SK-N-SH (cell line): ENCODE measurements around the gene PDLIM5. TPM values are rescaled to one million over a fixed set of nuclear protein-coding genes. Genes with fewer than 3 reads are reported as not detected.

Experiments used
- CTCF ChIA-PET: fragments of 300-600, 350-600 bp; formaldehyde crosslinking; extraction: SDS; loops from one replicate; lab custom pipeline; 2021; lab: Yijun Ruan, JAX
- POLR2A ChIA-PET: fragments of 350-600 bp; sonication (Branson Sonifier 250); formaldehyde crosslinking; extraction: SDS; loops from one replicate; lab custom pipeline; 2020; ENCODE audit warnings: antibody characterized with exemption, inconsistent platforms; lab: Yijun Ruan, JAX
- DNase-seq: peaks from one replicate; pipeline ENCODE4 v3.0.0; 2012
- H2AFZ ChIP-seq: fragments of 200-600 bp; sonication (generic); 2 replicates; pipeline ENCODE4 v1.8.1; 2016; ENCODE audit warnings: antibody characterized with exemption, mild to moderate bottlenecking, low read depth
- H3F3A ChIP-seq: fragments of 200-600 bp; sonication (generic); replicated peaks from 2 replicates; pipeline ENCODE3; 2016; ENCODE audit warnings: antibody characterized with exemption, mild to moderate bottlenecking; ENCODE audit not compliant: insufficient read depth
- H3K27ac ChIP-seq, 2 experiments: fragments of 200-500 bp in 1 of 2; fragments of 200-600 bp in 1 of 2; sonication (Bioruptor generic) in 1 of 2; sonication (generic), shearing (Covaris generic) in 1 of 2; 2 replicates each; pipeline versions ENCODE4 v1.5.1 to v1.6.1; 2014 to 2016; ENCODE audit warnings: low read depth in 2 of 2, inconsistent platforms in 1 of 2, low read length in 1 of 2, mild to moderate bottlenecking in 1 of 2, mixed read lengths in 1 of 2
- H3K27me3 ChIP-seq: fragments of 200-600 bp; sonication (generic), shearing (Covaris generic); 2 replicates; pipeline ENCODE4 v1.6.1; 2016; ENCODE audit warnings: mixed run types; ENCODE audit not compliant: insufficient read depth
- H3K36me3 ChIP-seq, 2 experiments: fragments of 200-500 bp in 1 of 2; fragments of 200-600 bp in 1 of 2; sonication (Bioruptor generic) in 1 of 2; sonication (generic) in 1 of 2; replicated peaks in 1 of 2; 2 replicates each; pipeline versions ENCODE3 to v1.5.1; 2014 to 2016; ENCODE audit warnings: low read length in 1 of 2, mild to moderate bottlenecking in 1 of 2; ENCODE audit not compliant: insufficient read depth in 2 of 2, control insufficient read depth in 1 of 2
- H3K4me1 ChIP-seq, 2 experiments: fragments of 200-500 bp in 1 of 2; fragments of 200-600 bp in 1 of 2; sonication (Bioruptor generic) in 1 of 2; sonication (generic), shearing (Covaris generic) in 1 of 2; 2 replicates each; pipeline versions ENCODE4 v1.5.1 to v1.6.1; 2014 to 2016; ENCODE audit warnings: low read depth in 1 of 2, low read length in 1 of 2, mixed run types in 1 of 2; ENCODE audit not compliant: insufficient read depth in 2 of 2, control insufficient read depth in 1 of 2
- H3K4me2 ChIP-seq: fragments of 200-600 bp; sonication (generic), shearing (Covaris generic); 2 replicates; pipeline ENCODE4 v1.6.1; 2017; ENCODE audit warnings: mixed run types
- H3K4me3 ChIP-seq, 2 experiments: fragments of 200-500 bp in 1 of 2; fragments of 200-600 bp in 1 of 2; sonication (Bioruptor generic) in 1 of 2; sonication (generic), shearing (Covaris generic) in 1 of 2; 2 replicates each; pipeline versions ENCODE4 v1.5.1 to v1.8.1; 2014 to 2016; ENCODE audit warnings: low read depth in 2 of 2, inconsistent platforms in 1 of 2, low read length in 1 of 2, mild to moderate bottlenecking in 1 of 2, mixed read lengths in 1 of 2, moderate library complexity in 1 of 2
- H3K79me2 ChIP-seq: fragments of 200-600 bp; sonication (generic); 2 replicates; pipeline ENCODE4 v1.8.1; 2017; ENCODE audit warnings: mild to moderate bottlenecking; ENCODE audit not compliant: insufficient read depth
- H3K9ac ChIP-seq: fragments of 200-600 bp; sonication (generic); 2 replicates; pipeline ENCODE4 v1.6.1; 2017; ENCODE audit warnings: mixed run types
- H3K9me2 ChIP-seq: fragments of 200-600 bp; sonication (generic); 2 replicates; pipeline ENCODE4 v1.6.1; 2017; ENCODE audit warnings: mixed run types
- H3K9me3 ChIP-seq: fragments of 200-600 bp; sonication (generic); 2 replicates; pipeline ENCODE4 v1.6.1; 2017; ENCODE audit warnings: mixed run types, mild to moderate bottlenecking, moderate library complexity
- H4K20me1 ChIP-seq: fragments of 200-600 bp; sonication (generic); 2 replicates; pipeline ENCODE4 v1.6.1; 2017; ENCODE audit warnings: mild to moderate bottlenecking, mixed run types; ENCODE audit not compliant: insufficient read depth
- CHD2 ChIP-seq: fragments of 150-350 bp; IDR thresholded peaks from 2 replicates; pipeline ENCODE4 v1.6.1; 2018; ENCODE audit warnings: low read length; ENCODE audit not compliant: partially characterized antibody
- ELF1 ChIP-seq: IDR thresholded peaks from 2 replicates; pipeline ENCODE4 v1.4.0; 2012
- FOSL2 ChIP-seq: IDR thresholded peaks from 2 replicates; pipeline ENCODE4 v1.4.0; 2012; ENCODE audit warnings: low read depth, mild to moderate bottlenecking, moderate library complexity, borderline replicate concordance
- FOXM1 ChIP-seq: IDR thresholded peaks from 2 replicates; pipeline ENCODE4 v1.4.0; 2012; ENCODE audit warnings: low read depth, mild to moderate bottlenecking
- MXI1 ChIP-seq: IDR thresholded peaks from 2 replicates; pipeline ENCODE4 v1.6.1; 2012; ENCODE audit warnings: mild to moderate bottlenecking, low read depth, low read length, improper control_type of control experiment
- RAD21 ChIP-seq: IDR thresholded peaks from 2 replicates; pipeline ENCODE4 v1.6.1; 2012; ENCODE audit warnings: mild to moderate bottlenecking, low read length
- RCOR1 ChIP-seq: fragments of 150-350 bp; IDR thresholded peaks from 2 replicates; pipeline ENCODE4 v1.6.1; 2017; ENCODE audit warnings: antibody characterized with exemption, low read length
- RXRA ChIP-seq: IDR thresholded peaks from 2 replicates; pipeline ENCODE4 v1.4.0; 2012; ENCODE audit warnings: low read depth, mild to moderate bottlenecking, borderline replicate concordance
- SMC3 ChIP-seq: IDR thresholded peaks from 2 replicates; pipeline ENCODE4 v1.6.1; 2012; ENCODE audit warnings: low read depth, low read length, improper control_type of control experiment
- TCF12 ChIP-seq: IDR thresholded peaks from 2 replicates; pipeline ENCODE4 v1.4.0; 2012
- WGBS: methylation state at CpG from one replicate; pipeline ENCODE4 v1.1.6; 2017; ENCODE audit warnings: low lambda C conversion rate; 5-methylcytosine and 5-hydroxymethylcytosine counted together
- polyA plus RNA-seq, 3 experiments: library from polyadenylated mRNA; depleted of rRNA; stranded (reverse); fragments of >200 nt; gene quantifications; 2 replicates each; pipeline ENCODE4 v1.2.3, GENCODE V29; 2012
- TF ChIP-seq, protein P1 (sequence below): fragments of 150-350 bp; IDR thresholded peaks from 2 replicates; pipeline ENCODE4 v1.6.1; 2017; ENCODE audit warnings: antibody characterized with exemption, low read length, low read depth, borderline replicate concordance
- TF ChIP-seq, protein P2 (sequence below): IDR thresholded peaks from 2 replicates; pipeline ENCODE4 v1.6.1; 2012; ENCODE audit warnings: mild to moderate bottlenecking, low read depth, low read length, moderate library complexity
- TF ChIP-seq, protein P3 (sequence below): fragments of 150-350 bp; IDR thresholded peaks from 2 replicates; pipeline ENCODE4 v1.6.1; 2016; ENCODE audit warnings: mild to moderate bottlenecking, low read depth, low read length
- TF ChIP-seq, protein P4 (sequence below): IDR thresholded peaks from 2 replicates; pipeline ENCODE4 v1.4.0; 2012; ENCODE audit warnings: low read depth, borderline replicate concordance

The PDLIM5 gene
- polyA plus RNA-seq, 1 of the 3 experiments (the other 2 are of a cell fraction), result 36.7 TPM

DNA sequence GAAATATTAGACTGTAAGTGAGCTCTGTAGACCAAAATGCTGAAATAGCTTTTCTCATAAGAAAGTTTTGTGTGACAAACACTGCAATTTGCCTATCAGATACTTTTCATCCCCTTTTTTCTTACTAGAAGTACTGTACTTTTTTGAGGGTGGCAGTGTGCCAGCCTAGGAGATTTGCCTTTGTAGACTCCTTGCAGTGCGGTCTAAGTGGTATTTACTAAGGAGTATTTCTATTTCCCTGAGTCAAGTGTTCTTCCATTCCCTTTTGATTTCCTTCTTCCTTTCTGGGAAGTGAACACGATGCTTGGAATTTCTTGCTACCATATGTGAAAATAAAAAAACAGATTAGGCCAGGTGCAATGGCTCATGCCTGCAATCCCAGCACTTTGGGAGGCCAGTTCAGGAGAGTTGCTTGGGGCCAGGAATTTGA lies 34.6 kb downstream of the PDLIM5 start:
- TF ChIP-seq RAD21, result no peak
- peak; percentile 11; the same call in 1 of the 2 replicates for TF ChIP-seq TCF12
- ChIA-PET CTCF (no interaction called here), POLR2A (no interaction called here)
- peaks cover 13% of the 10 kb centered on the region for H3F3A ChIP-seq
- H3K4me1 ChIP-seq, result peaks cover 0 to 13% of the 10 kb centered on the region in 2 experiments; a peak in 2 of 4 replicates
- no peak overlapping the region for H3K4me2 ChIP-seq
- no peak overlapping the region for H3K27ac ChIP-seq
- peaks cover 94% of the 10 kb centered on the region for H3K79me2 ChIP-seq
- no peak for DNase-seq
- 49% methylated on average over 2 of the region's 2 CpGs for WGBS
- H3K36me3 ChIP-seq, result peaks cover 0 to 21% of the 10 kb centered on the region in 2 experiments
- no peak overlapping the region for H3K9ac ChIP-seq
- H4K20me1 ChIP-seq, result no peaks in the 10 kb centered on the region
- H3K9me2 ChIP-seq, result no peaks in the 10 kb centered on the region
- H3K27me3 ChIP-seq, result no peaks in the 10 kb centered on the region
- H3K9me3 ChIP-seq, result no peaks in the 10 kb centered on the region
- no peak overlapping the region for H3K4me3 ChIP-seq
- H2AFZ ChIP-seq, result no peak overlapping the region

DNA sequence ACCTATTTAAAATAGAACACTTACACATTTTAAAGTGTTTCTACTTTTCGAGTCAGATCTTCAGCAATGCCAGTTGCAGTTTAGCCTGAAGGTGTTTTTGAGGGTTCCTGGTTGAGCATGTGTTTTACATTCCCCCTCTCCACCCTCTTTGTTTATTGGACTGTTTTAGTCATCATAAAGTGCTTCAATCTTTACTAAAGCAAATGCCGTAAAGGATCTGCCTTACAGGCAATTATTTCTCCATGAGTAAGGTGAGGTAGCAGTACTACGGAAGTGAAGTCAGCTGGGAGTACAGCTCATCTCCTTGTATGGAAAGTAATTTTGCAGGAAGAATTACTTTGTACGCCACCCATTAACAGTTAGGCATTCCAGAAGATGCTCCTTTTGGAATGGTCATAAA lies 36.9 kb downstream of the PDLIM5 start:
- Histone ChIP-seq H3K4me1 (peaks cover 0 to 8% of the 10 kb centered on the region in 2 experiments; a peak in 2 of 4 replicates), H3F3A (peaks cover 25% of the 10 kb centered on the region), H3K4me3 (no peak overlapping the region), H3K27ac (peak overlapping the region in 1 of 2 experiments; percentile 25; a peak in 1 of 4 replicates), H4K20me1 (no peaks in the 10 kb centered on the region), H3K9me3 (no peaks in the 10 kb centered on the region), H3K79me2 (peaks cover 93% of the 10 kb centered on the region), H3K4me2 (no peak overlapping the region), H2AFZ (no peak overlapping the region), H3K36me3 (peaks cover 0 to 13% of the 10 kb centered on the region in 2 experiments), H3K9me2 (no peaks in the 10 kb centered on the region), H3K9ac (no peak overlapping the region), H3K27me3 (no peaks in the 10 kb centered on the region)
- ChIA-PET CTCF (interaction anchor here (0.6 kb wide), 1 partner anchor 107 kb away, joined by 3 read pairs; no protein-coding TSS in a partner anchor), POLR2A (no interaction called here)
- 75% methylated on average over 4 of the region's 4 CpGs for WGBS
- TF ChIP-seq SMC3 (no peak), ELF1 (no peak), MXI1 (no peak), FOSL2 (no peak), TCF12 (no peak), RCOR1 (no peak), CHD2 (no peak), FOXM1 (no peak), RXRA (no peak)
- TF ChIP-seq, protein P1, sequence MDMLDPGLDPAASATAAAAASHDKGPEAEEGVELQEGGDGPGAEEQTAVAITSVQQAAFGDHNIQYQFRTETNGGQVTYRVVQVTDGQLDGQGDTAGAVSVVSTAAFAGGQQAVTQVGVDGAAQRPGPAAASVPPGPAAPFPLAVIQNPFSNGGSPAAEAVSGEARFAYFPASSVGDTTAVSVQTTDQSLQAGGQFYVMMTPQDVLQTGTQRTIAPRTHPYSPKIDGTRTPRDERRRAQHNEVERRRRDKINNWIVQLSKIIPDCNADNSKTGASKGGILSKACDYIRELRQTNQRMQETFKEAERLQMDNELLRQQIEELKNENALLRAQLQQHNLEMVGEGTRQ, result no peak
- TF ChIP-seq, protein P2, sequence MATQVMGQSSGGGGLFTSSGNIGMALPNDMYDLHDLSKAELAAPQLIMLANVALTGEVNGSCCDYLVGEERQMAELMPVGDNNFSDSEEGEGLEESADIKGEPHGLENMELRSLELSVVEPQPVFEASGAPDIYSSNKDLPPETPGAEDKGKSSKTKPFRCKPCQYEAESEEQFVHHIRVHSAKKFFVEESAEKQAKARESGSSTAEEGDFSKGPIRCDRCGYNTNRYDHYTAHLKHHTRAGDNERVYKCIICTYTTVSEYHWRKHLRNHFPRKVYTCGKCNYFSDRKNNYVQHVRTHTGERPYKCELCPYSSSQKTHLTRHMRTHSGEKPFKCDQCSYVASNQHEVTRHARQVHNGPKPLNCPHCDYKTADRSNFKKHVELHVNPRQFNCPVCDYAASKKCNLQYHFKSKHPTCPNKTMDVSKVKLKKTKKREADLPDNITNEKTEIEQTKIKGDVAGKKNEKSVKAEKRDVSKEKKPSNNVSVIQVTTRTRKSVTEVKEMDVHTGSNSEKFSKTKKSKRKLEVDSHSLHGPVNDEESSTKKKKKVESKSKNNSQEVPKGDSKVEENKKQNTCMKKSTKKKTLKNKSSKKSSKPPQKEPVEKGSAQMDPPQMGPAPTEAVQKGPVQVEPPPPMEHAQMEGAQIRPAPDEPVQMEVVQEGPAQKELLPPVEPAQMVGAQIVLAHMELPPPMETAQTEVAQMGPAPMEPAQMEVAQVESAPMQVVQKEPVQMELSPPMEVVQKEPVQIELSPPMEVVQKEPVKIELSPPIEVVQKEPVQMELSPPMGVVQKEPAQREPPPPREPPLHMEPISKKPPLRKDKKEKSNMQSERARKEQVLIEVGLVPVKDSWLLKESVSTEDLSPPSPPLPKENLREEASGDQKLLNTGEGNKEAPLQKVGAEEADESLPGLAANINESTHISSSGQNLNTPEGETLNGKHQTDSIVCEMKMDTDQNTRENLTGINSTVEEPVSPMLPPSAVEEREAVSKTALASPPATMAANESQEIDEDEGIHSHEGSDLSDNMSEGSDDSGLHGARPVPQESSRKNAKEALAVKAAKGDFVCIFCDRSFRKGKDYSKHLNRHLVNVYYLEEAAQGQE, result no peak
- TF ChIP-seq, protein P3, sequence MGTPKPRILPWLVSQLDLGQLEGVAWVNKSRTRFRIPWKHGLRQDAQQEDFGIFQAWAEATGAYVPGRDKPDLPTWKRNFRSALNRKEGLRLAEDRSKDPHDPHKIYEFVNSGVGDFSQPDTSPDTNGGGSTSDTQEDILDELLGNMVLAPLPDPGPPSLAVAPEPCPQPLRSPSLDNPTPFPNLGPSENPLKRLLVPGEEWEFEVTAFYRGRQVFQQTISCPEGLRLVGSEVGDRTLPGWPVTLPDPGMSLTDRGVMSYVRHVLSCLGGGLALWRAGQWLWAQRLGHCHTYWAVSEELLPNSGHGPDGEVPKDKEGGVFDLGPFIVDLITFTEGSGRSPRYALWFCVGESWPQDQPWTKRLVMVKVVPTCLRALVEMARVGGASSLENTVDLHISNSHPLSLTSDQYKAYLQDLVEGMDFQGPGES, result no peak
- TF ChIP-seq, protein P4, sequence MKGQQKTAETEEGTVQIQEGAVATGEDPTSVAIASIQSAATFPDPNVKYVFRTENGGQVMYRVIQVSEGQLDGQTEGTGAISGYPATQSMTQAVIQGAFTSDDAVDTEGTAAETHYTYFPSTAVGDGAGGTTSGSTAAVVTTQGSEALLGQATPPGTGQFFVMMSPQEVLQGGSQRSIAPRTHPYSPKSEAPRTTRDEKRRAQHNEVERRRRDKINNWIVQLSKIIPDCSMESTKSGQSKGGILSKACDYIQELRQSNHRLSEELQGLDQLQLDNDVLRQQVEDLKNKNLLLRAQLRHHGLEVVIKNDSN, result no peak
- DNase-seq, result no peak
